ENCODE measurements around the gene TMED9.

The TMED9 gene

DNA sequence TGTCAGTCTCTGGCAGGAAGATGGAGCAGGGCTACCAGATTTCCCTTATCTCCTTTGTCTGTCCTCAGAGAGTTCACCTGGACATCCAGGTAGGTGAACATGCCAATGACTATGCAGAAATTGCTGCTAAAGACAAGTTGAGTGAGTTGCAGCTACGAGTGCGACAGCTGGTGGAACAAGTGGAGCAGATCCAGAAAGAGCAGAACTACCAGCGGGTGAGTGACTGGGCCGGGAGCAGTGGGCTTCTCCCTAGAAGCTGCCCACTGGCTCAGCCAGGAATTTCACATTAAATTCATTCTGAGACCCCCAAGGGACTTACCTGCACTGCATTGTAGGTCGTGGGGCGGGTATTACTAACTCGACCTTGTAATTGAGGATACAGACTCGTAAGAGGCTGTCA, 2.1 kb downstream of the TMED9 start:
- no peak overlapping the region for H3K4me3 ChIP-seq (ENCODE audit: low read depth, low read length)
- TF ChIP-seq, protein P1, sequence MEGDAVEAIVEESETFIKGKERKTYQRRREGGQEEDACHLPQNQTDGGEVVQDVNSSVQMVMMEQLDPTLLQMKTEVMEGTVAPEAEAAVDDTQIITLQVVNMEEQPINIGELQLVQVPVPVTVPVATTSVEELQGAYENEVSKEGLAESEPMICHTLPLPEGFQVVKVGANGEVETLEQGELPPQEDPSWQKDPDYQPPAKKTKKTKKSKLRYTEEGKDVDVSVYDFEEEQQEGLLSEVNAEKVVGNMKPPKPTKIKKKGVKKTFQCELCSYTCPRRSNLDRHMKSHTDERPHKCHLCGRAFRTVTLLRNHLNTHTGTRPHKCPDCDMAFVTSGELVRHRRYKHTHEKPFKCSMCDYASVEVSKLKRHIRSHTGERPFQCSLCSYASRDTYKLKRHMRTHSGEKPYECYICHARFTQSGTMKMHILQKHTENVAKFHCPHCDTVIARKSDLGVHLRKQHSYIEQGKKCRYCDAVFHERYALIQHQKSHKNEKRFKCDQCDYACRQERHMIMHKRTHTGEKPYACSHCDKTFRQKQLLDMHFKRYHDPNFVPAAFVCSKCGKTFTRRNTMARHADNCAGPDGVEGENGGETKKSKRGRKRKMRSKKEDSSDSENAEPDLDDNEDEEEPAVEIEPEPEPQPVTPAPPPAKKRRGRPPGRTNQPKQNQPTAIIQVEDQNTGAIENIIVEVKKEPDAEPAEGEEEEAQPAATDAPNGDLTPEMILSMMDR (IDR thresholded peaks at IDR 0.05; ENCODE audit: borderline replicate concordance, insufficient read depth, low read depth, low read length) = no peak

DNA sequence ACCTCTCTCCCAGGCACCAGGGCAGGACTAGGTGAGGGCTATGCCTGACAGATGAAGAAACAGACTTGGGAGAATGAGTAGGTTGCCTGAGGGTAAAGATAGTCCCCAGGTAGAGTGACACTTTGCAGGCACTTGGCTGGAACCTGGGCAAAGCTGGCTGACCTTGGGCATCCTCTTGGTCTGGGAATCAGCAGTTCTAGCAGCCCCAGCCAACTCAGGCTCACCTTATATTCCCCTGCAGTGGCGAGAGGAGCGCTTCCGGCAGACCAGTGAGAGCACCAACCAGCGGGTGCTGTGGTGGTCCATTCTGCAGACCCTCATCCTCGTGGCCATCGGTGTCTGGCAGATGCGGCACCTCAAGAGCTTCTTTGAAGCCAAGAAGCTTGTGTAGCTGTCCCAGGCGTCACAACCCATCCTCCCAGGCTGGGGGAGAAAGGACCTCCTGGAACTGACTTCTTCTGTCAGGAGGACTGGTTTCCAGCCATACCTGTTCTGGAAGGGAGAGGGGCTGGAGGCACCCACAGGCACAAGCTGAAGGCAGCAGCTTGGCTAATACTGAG, 3.1 kb downstream of the TMED9 start:
- H3K4me3 ChIP-seq (ENCODE audit: low read depth, low read length) = no peak overlapping the region
- TF ChIP-seq, protein P1 (IDR thresholded peaks at IDR 0.05; ENCODE audit: borderline replicate concordance, insufficient read depth, low read depth, low read length) = no peak

- no peak overlapping the region for H3K4me3 ChIP-seq (ENCODE audit: low read depth, low read length)
- TF ChIP-seq, protein P1 (IDR thresholded peaks at IDR 0.05; ENCODE audit: borderline replicate concordance, insufficient read depth, low read depth, low read length) = no peak
Measured at GRCh38 chr5:177595991-177596774, 4.2 kb downstream of the TMED9 start.

DNA sequence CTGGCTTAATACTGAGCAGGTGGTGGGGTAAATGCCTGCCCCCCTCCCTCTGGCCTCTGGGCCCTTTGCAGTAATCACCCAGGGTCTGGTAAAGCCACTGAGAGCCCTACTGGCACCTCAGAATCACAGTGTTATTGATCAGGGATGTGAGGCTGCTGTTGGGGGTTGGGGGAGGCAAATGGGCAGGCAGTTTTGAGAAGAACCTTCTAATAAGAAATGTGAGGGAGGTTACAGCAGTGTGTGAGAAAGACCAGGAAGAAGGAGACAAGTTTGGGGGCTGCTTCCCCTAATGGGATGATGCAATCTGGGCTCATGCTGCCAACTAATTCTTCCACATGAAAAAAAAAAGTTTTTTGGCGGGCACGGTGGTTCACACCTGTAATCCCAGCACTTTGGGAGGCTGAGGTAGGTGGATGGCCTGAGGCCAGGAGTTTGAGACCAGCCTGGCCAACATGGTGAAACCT, 4.8 kb downstream of the TMED9 start:
- no peak overlapping the region for H3K4me3 ChIP-seq (ENCODE audit: low read depth, low read length)
- TF ChIP-seq, protein P1 (IDR thresholded peaks at IDR 0.05; ENCODE audit: borderline replicate concordance, insufficient read depth, low read depth, low read length) = no peak

GRCh38 chr5:177598477-177598876, 6.5 kb downstream of the TMED9 start:
- H3K4me3 ChIP-seq (ENCODE audit: low read depth, low read length) = no peak overlapping the region
- TF ChIP-seq, protein P1 (IDR thresholded peaks at IDR 0.05; ENCODE audit: borderline replicate concordance, insufficient read depth, low read depth, low read length) = no peak

DNA sequence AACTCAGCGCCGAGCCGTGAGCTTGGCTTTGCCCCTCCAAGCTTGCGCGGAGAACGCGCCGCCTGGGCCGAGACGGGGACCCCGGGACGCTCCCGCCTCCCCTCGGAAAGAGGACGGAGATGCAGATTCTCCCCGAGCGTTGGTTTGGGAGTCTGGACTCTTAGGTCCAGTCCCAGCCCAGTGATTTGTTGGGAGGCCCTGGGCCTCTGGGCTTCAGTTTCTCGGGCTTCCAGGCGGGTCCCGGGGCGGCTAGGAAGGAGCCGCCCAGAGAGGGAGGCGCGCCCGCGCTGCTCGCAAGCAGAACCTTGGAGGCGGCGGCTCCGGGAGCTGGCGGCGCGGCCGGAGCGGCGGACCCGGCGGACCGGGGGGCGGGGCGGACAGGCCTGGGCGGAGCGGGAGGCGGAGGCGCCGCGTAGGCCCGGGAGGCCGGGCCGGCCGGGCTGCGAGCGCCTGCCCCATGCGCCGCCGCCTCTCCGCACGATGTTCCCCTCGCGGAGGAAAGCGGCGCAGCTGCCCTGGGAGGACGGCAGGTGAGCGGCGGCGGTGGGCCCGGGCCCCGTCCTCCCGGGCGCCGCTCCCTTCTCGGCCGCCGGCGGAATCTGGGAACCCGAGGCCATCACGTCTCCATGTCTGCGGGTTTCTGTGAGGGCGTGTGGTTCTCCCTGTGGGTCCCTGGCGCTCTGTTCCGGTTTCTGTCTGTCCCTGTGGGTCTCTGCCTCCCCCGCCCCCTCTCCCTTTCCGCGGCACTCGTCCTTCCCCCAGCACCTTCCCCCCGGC, 7.9 kb downstream of the TMED9 start, which contains the start of gene B4GALT7:
Gene B4GALT7, plus strand, starts transcription at position 402 of the 777 bp plus-strand sequence. Its CDS starts 79 bp downstream, at position 481.
- peak within 1 kb of the TSS; percentile 89 for H3K4me3 ChIP-seq (ENCODE audit: low read depth, low read length)
- TF ChIP-seq, protein P1 (IDR thresholded peaks at IDR 0.05; ENCODE audit: borderline replicate concordance, insufficient read depth, low read depth, low read length) = no peak
